ENCODE measurements around the gene CYP20A1.
A peak's percentile ranks its signal among the peaks of the same experiment; 100 is the strongest.
"Not testable (repeated sequence)": the region's sequence is repeated elsewhere in the genome, so short reads cannot be mapped to it uniquely, and the experiment has no call there.

Gene CYP20A1, protein sequence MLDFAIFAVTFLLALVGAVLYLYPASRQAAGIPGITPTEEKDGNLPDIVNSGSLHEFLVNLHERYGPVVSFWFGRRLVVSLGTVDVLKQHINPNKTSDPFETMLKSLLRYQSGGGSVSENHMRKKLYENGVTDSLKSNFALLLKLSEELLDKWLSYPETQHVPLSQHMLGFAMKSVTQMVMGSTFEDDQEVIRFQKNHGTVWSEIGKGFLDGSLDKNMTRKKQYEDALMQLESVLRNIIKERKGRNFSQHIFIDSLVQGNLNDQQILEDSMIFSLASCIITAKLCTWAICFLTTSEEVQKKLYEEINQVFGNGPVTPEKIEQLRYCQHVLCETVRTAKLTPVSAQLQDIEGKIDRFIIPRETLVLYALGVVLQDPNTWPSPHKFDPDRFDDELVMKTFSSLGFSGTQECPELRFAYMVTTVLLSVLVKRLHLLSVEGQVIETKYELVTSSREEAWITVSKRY

DNA sequence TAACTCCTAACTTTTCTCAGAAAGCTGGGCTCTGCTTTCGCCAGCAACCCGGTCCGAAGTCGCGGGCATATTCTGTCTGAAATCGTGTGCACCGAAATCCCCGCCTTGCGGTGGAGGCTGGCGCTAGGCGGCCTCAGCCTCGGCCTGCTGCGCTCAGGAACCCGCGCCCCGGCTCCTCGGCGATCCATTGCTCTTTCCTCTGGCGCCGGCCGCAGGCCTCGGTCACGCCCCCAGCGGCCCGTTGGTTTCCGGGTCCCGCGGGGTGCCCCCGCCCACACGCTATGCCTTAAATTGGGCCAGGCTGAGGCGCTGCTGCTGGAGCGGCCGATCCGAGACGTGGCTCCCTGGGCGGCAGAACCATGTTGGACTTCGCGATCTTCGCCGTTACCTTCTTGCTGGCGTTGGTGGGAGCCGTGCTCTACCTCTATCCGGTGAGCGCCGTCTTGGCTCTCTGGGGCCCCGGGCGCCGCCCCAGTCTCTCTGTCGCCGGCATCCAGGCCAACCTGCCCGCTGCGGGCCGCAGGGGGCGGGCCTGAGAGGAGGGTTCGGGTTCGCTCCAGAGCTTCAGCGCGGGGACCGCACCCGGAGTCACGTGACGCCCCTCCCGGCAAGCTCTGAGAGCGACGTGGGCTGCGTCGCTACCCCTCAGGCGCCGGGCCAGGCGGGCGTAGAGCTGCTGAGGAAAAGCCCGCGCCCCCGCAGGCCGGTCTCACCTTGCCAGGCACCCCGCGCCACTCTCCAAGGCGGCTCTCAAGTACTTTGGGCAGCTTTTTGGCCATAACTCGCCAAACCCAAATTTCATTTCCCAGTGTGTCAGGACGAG lies at the start of gene CYP20A1:
CYP20A1 (plus strand) TSS at position 315 of the 823 bp plus-strand sequence; CDS start at position 360, 45 bp downstream.
- peak; percentile 84 for DNase-seq

DNA sequence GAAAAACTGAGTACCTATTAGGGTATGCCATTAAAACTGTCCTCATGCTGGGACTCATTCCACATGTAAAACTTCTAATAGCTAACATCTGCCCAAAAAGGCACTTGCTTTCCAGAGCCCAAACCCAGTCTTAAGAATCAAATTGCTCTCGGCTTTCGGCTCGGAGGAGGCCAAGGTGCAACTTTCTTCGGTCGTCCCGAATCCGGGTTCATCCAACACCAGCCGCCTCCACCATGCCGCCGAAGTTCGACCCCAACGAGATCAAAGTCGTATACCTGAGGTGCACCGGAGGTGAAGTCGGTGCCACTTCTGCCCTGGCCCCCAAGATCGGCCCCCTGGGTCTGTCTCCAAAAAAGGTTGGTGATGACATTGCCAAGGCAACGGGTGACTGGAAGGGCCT lies 48.3 kb upstream of the CYP20A1 start:
- DNase-seq, result not testable (repeated sequence)

DNA sequence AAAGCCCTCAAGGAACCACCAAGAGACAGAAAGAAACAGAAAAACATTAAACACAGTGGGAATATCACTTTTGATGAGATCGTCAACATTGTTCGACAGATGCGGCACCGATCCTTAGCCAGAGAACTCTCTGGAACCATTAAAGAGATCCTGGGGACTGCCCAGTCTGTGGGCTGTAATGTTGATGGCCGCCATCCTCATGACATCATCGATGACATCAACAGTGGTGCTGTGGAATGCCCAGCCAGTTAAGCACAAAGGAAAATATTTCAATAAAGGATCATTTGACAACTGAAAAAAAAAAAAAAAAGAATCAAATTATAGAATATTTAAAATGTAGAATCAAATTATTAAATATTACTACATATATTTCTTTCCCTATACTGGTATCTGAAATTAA lies 47.8 kb upstream of the CYP20A1 start:
- DNase-seq, result not testable (repeated sequence)

DNA sequence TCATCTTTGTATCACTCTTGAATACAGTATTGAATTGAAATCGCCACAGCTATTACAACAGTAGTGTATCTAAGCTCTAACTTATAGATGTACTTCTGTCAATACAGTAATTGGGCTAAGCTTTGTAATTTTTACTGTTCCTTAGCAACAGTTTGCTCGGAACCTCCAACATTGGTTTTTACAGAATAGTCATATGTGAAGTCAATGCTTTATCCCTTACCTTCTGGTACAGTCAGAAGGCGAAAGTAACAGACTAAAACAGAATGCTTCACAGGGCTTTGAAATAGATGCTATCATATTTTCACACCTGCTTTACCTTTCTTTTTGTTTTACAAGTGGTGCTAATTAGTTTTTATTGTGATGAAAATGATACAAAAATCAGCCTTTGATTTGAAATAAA lies 46.9 kb upstream of the CYP20A1 start:
- DNase-seq, result no peak

DNA sequence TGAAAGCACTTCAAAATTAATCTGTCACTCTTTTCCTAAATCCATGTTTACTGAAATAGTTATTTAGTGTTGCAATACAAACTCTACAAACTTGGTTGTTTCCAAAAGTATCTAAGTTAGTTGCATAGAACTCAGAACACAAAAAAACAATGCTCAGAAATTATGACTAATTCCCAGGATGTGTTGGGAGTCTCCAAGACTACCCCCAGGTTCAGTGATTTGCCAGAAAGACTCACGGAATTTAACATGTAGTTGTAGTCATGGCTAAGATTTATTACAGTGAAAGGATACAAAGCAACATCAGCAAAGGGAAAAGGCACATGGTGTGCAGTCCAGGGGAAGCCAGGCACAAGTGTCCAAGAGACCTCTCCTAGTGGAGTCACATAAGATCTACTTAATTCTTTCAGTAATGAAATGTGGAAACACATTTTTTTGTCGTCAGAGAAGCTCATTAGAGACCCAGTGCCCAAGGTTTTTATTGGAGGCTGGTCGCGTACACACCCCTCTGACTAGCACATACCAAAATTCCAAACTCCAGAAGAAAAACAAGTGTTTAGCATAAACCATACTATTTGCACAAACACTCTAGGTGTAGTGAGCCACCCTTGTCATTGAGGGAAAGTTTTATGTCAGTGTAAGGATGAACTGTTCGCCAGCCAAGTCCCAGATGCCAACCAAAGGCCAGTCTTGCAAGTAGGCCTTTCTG lies 43.3 kb upstream of the CYP20A1 start:
- DNase-seq, result no peak

DNA sequence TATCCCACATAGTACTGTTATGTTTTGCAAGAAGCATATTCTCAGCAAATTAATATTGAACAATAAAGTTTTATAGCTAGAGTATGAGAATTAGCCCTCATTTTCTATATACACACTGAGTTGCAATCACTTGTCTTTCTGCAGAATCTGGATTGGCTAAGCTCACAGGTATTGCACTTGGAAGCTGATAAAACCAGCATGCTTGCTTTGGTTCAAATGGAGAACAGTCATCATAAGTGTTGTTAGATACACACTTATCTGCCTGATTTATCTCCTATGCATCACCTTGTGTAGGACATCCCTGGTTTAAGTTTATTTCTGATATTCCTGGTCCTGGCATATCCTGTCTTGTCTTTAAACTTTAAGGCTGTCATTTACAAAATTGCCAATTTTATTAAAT lies 38.0 kb upstream of the CYP20A1 start:
- no peak for DNase-seq

DNA sequence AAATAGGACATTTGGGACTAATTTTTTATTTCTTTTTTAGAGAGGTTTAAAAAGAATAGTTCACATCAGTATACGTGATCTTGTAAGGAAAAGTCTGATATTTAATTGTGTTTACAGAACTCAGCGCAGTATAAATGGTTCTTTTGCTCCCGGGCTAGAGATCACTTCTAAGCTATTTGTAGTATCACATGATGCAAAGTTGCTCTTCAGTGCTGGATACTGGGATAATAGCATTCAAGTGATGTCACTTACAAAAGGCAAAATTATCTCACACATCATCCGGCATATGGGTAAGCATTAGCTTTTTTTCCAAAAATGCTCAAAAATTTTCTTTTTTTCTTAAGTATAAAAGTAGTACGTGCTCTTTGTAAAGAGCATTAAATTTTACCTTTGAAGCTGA lies 37.4 kb upstream of the CYP20A1 start:
- no peak for DNase-seq

DNA sequence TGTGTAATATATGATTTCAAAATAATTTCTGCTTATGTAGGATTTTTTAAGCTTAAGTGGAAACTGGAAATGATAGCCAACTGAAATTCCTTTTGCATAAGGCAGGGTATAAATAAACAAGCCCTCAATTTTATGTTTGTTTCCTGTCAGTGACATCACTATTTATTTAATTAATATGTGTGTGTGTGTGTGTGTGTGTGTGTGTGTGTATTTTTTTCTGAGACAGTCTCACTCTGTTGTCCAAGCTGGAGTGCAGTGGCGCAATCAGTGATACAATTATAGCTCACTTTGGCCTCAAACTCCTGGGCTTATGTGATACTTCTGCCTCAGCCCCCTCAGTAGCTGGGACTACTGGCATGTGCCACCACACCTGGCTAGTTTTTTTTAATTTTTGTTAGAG lies 29.3 kb upstream of the CYP20A1 start:
- DNase-seq, result no peak

DNA sequence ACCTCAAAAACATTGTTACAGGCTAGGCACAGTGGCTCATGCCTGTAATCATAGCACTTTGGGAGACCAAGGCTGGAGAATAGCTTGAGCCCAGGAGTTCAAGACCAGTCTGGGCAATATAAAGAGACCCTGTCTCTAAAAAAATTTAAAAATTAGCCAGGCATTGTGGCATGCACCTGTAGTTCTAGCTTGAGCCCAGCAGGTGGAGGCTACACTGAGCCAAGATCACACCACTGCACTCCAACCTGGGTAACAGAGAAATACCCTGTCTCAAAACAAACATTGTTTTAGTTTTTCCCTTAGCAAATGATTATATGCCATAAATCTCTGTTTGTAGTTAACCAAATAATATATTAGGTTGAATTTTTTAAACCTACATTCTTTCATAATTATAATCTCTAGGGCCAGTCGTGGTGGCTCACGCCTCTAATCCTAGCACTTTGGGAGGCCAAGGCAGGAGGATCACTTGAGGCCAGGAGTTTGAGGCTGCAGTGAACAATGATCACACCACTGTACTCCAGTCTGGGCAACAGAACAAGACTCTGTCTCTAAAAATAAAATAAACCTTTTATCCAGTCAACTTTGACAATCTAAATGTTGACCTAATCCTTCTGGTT lies 13.3 kb upstream of the CYP20A1 start:
- DNase-seq, result no peak

DNA sequence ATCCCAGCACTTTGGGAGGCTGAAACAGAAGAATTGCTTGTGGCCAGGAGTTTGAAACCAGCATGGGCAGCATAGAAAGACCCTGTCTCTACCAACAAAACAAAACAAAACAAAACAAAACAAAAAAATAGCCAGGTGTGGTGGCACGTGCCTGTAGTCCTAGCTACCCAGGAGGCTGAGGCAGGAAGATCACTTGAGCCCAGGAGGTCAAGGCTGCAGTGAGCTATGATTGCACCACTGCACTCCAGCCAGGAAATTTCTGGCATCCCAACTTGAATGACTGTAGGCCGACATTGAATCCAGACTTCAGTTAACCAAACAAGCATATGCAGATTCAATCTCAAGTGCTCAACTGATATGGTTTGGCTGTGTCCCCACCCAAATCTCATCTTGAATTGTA lies 9.1 kb upstream of the CYP20A1 start:
- not testable (repeated sequence) for DNase-seq

DNA sequence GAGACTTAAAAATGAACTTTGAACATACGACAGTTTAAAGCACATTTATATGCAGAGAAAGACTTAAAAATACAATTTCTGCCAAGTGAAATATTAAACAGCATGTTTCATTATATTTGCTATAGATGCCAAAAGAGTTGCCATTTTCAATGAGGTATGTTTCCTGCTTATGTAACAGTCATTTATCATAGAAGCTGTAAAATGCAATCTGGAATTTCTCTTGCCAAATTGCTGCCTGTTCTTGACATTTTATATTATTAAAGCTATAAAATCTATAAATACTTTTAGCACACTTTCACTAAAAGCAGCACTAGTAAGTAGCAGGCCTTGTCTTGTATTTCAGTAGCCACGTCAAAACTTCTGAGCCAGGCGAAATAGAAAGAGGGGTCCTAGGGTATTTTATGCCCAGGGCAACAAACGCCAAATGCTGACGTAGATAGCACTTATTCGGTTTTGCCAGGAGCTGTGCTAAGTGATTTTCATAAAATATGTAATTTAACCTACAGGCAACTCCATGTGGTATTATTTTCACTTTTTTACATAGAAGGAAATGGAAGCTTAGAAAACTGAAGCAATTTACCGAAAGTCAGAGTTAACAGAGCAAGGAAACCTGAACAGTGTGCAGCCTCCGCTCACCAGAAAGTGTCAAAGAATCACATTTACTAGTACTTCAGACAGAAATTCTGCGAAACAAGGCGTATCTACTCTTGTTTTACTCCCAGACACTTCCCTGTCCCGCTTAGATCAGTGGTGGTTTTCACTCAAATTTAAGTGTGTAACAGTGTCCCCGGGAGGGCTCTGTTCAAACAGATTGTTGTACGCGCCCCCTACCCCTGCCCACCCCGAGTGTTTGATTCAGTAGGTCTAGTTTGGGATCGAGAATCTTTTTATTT lies 1.2 kb upstream of the CYP20A1 start:
- no peak for DNase-seq

DNA sequence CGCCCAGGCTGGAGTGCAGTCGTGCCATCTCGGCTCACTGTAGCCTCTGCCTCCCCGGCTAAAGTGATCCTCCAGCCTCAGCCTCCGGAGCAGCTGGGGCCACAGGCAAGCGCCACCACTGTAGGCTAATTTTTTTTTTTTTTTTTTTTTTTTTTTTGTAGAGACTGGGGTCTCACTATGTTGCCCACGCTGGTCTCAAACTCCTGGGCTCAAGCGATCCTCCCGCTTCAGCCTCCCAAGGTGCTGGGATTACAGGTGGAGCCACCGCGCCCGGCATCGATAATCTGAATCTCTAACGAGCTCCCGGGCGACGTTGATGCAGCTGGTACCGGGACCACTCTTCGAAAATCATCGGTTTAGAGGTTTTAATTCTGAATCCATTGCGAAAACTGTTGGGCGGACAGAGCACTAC lies 520 bp upstream of the CYP20A1 start:
- no peak for DNase-seq

DNA sequence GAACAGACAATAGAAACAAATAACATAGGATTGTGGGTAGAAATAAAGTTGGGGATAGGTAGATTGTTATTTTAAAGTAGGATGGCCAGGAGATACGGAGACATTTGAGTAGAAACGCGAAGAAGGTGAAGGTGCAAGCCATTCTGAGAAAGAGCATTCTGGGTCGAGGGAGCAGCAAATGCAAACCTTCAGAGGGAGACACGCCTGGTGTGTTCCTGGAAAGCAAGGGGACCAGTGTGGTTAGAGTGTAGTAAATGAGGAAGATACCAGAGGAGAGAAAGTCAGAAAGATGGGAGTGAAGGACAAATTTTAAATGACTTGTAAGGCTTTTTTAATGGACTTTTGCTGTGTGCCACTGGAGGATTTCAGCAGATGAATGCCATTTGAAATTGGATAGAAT lies 1.7 kb downstream of the CYP20A1 start:
- no peak for DNase-seq

DNA sequence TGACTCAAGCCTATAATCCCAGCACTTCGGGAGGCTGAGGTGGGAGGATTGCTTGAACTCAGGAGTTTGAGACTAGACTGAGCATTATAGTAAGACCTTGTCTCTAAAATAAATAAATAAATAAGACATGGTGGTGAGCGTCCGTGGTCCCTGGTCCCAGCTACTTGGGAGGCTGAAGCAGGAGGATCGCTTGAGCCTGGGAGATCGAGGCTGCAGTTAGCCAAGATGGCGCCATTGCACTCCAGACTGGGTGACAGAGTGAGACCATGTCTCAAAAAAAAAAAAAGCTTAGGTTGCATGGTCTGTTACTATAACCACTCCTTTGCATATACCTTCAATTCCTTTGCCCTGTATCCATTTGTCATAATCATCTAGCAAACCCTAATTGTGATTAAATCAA lies 3.7 kb downstream of the CYP20A1 start:
- no peak for DNase-seq

DNA sequence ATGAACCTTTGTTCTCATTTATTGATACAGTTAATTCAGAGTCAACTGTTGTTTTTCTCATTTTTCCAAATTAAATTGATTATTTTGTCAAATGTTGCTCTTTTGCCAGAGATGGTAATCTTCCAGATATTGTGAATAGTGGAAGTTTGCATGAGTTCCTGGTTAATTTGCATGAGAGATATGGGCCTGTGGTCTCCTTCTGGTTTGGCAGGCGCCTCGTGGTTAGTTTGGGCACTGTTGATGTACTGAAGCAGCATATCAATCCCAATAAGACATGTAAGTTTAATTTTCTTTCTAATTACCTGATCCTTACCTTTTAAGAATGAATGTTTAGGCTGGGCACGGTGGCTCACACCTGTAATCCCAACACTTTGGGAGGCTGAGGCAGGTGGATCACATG lies 7.8 kb downstream of the CYP20A1 start:
- no peak for DNase-seq

DNA sequence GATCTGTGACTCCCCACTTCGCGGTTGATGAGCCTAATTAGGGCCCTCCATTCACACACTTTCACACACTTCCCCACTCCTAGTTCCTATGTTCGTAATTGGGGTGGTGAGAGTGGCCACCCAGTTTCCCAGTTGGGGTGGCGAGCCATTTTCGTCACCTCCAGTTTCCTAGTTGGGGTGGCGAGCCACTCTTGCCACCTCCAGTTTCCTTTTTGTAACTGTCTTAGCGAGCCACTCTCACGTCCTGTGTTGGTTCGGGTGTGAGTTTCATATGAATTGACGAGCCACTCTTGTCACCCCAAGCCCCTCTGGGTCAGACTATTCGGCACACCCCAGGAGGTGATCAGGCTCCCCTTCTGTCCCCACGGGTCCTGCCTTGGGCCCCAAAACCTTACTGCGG lies 14.0 kb downstream of the CYP20A1 start:
- DNase-seq, result no peak

DNA sequence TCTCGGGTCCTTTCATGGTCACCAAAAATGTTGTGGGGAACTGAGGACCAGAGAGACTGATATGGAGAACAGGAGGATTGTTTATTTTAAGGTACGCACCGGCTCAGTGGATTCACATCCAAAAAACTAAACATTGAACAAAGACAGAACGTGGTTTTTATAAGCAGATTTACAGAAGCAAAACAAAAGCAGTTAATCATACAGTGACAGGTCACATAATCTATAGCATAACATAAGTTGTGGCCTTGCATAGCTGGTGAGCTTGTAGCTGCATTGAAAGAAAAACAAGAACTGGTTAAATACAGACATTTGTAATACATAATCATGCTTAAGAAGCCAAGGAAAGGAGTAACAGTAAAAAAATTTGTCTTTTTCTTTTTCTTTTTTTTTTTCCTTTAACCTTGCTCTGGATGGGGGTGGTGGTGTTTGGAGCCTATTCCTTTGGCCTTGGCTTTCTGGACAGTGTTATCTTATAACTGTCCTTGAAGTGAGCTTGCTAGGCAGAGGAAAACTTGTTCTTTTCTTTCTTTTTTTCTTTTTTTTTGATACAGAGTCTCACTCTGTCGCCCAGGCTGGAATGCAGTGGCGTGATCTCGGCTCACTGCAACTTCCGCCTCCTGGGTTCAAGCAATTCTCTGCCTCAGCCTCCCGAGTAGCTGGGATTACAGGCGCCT lies 14.7 kb downstream of the CYP20A1 start:
- not testable (repeated sequence) for DNase-seq

DNA sequence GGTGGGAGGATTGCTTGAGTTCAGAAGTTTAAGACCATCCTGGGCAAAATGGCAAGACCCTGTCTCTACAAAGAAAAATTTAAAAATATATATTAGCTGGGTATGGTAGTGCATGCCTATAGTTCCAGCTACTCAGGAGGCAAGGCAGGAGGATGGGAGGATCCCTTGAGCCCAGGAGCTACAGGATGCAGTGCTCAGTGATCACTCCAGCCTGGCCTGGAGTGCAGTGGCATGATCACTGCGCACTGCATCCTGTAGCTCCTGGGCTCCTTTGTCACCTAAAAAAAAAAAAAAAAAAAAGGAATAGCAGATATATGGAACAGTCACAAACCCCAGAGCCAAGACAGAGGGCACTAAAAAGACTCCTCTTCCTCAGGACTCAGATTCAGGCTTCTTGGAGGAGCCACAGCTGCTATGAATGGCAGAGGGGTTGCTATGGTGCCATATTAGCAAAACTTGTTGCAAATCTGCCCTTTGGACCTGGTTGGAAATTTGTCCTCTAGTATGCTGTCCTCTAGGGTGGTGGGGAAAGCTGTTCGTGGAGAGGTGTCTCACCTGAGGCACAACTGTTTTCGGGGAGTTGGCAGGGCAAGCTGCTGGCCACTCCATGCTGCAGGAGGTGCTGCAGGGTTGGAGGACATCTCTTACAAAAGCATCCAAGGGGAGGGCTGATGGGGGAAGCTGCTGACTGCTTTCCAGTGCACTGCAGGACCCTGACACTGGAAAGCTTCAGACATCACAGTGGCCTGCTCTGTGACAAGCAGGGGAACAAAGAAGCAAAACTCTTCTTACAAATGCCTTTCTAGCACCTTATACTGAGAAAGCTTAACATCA lies 22.7 kb downstream of the CYP20A1 start:
- DNase-seq, result no peak

DNA sequence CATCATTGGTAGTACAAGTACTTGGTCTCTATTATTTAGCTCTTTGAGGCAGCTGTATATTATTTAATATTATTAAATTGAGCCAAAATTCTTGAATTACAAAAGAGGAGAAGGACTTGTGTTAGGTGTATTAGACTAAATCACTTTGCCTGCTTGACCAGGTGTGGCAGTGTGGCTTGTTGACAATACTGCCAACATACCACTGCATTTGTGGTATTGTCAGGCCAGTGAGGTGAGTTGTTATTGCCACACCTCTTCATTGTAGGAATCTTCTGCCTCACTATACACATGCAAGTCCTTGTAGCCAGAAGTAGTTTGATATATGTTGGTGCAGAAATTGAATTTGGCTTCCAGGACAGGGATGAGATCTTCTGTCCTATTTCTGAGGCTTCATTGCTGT lies 40.5 kb downstream of the CYP20A1 start:
- DNase-seq, result no peak

DNA sequence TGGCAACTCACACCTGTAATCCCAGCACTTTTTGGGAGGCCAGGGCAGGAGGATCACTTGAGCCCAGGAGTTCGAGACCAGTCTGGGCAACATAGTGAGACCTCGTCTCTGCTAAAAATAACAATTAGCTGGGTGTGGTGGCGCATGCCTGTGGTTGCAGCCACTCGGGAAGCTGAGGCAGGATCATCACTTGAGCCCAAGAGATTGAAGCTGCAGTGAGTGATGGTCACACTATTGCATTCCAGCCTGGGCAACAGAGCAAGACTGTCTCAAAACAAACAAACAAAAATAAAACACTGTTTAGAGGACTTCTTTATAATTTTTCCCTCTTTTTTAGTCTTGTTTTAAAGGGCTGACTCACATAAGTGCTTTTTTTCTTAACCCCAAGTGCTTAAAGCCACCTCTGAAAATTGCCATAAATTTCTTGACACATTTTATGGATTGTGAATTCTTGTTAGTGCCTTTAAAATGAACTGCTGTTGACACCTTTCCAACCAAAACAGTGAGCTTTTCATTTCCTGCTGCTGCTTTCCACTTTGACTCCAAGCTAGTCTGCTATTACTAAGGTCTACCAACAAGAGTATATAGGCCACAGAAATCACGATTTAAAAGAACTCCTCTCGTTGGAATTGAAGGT lies 41.7 kb downstream of the CYP20A1 start:
- DNase-seq, result no peak

All from GF-D8 (cell line).